SK-N-SH (cell line): ENCODE measurements around the gene RBM20. TPM values are rescaled to one million over a fixed set of nuclear protein-coding genes. Genes with fewer than 3 reads are reported as not detected.

ENCODE experiments used
- CTCF ChIA-PET: fragments of 300-600, 350-600 bp; formaldehyde crosslinking; extraction: SDS; loops from one replicate; lab custom pipeline; 2021; lab: Yijun Ruan, JAX
- POLR2A ChIA-PET: fragments of 350-600 bp; sonication (Branson Sonifier 250); formaldehyde crosslinking; extraction: SDS; loops from one replicate; lab custom pipeline; 2020; ENCODE audit warnings: antibody characterized with exemption, inconsistent platforms; lab: Yijun Ruan, JAX
- DNase-seq: peaks from one replicate; pipeline ENCODE4 v3.0.0; 2012
- H2AFZ ChIP-seq: fragments of 200-600 bp; sonication (generic); 2 replicates; pipeline ENCODE4 v1.8.1; 2016; ENCODE audit warnings: antibody characterized with exemption, mild to moderate bottlenecking, low read depth
- H3F3A ChIP-seq: fragments of 200-600 bp; sonication (generic); replicated peaks from 2 replicates; pipeline ENCODE3; 2016; ENCODE audit warnings: antibody characterized with exemption, mild to moderate bottlenecking; ENCODE audit not compliant: insufficient read depth
- H3K27ac ChIP-seq, 2 experiments: fragments of 200-500 bp in 1 of 2; fragments of 200-600 bp in 1 of 2; sonication (Bioruptor generic) in 1 of 2; sonication (generic), shearing (Covaris generic) in 1 of 2; 2 replicates each; pipeline versions ENCODE4 v1.5.1 to v1.6.1; 2014 to 2016; ENCODE audit warnings: low read depth in 2 of 2, inconsistent platforms in 1 of 2, low read length in 1 of 2, mild to moderate bottlenecking in 1 of 2, mixed read lengths in 1 of 2
- H3K27me3 ChIP-seq: fragments of 200-600 bp; sonication (generic), shearing (Covaris generic); 2 replicates; pipeline ENCODE4 v1.6.1; 2016; ENCODE audit warnings: mixed run types; ENCODE audit not compliant: insufficient read depth
- H3K36me3 ChIP-seq, 2 experiments: fragments of 200-500 bp in 1 of 2; fragments of 200-600 bp in 1 of 2; sonication (Bioruptor generic) in 1 of 2; sonication (generic) in 1 of 2; replicated peaks in 1 of 2; 2 replicates each; pipeline versions ENCODE3 to v1.5.1; 2014 to 2016; ENCODE audit warnings: low read length in 1 of 2, mild to moderate bottlenecking in 1 of 2; ENCODE audit not compliant: insufficient read depth in 2 of 2, control insufficient read depth in 1 of 2
- H3K4me1 ChIP-seq, 2 experiments: fragments of 200-500 bp in 1 of 2; fragments of 200-600 bp in 1 of 2; sonication (Bioruptor generic) in 1 of 2; sonication (generic), shearing (Covaris generic) in 1 of 2; 2 replicates each; pipeline versions ENCODE4 v1.5.1 to v1.6.1; 2014 to 2016; ENCODE audit warnings: low read depth in 1 of 2, low read length in 1 of 2, mixed run types in 1 of 2; ENCODE audit not compliant: insufficient read depth in 2 of 2, control insufficient read depth in 1 of 2
- H3K4me2 ChIP-seq: fragments of 200-600 bp; sonication (generic), shearing (Covaris generic); 2 replicates; pipeline ENCODE4 v1.6.1; 2017; ENCODE audit warnings: mixed run types
- H3K4me3 ChIP-seq, 2 experiments: fragments of 200-500 bp in 1 of 2; fragments of 200-600 bp in 1 of 2; sonication (Bioruptor generic) in 1 of 2; sonication (generic), shearing (Covaris generic) in 1 of 2; 2 replicates each; pipeline versions ENCODE4 v1.5.1 to v1.8.1; 2014 to 2016; ENCODE audit warnings: low read depth in 2 of 2, inconsistent platforms in 1 of 2, low read length in 1 of 2, mild to moderate bottlenecking in 1 of 2, mixed read lengths in 1 of 2, moderate library complexity in 1 of 2
- H3K79me2 ChIP-seq: fragments of 200-600 bp; sonication (generic); 2 replicates; pipeline ENCODE4 v1.8.1; 2017; ENCODE audit warnings: mild to moderate bottlenecking; ENCODE audit not compliant: insufficient read depth
- H3K9ac ChIP-seq: fragments of 200-600 bp; sonication (generic); 2 replicates; pipeline ENCODE4 v1.6.1; 2017; ENCODE audit warnings: mixed run types
- H3K9me2 ChIP-seq: fragments of 200-600 bp; sonication (generic); 2 replicates; pipeline ENCODE4 v1.6.1; 2017; ENCODE audit warnings: mixed run types
- H3K9me3 ChIP-seq: fragments of 200-600 bp; sonication (generic); 2 replicates; pipeline ENCODE4 v1.6.1; 2017; ENCODE audit warnings: mixed run types, mild to moderate bottlenecking, moderate library complexity
- H4K20me1 ChIP-seq: fragments of 200-600 bp; sonication (generic); 2 replicates; pipeline ENCODE4 v1.6.1; 2017; ENCODE audit warnings: mild to moderate bottlenecking, mixed run types; ENCODE audit not compliant: insufficient read depth
- CHD2 ChIP-seq: fragments of 150-350 bp; IDR thresholded peaks from 2 replicates; pipeline ENCODE4 v1.6.1; 2018; ENCODE audit warnings: low read length; ENCODE audit not compliant: partially characterized antibody
- CTCF ChIP-seq: fragments of 200-600 bp; sonication (generic); IDR thresholded peaks from 2 replicates; pipeline ENCODE4 v1.6.1; 2017; ENCODE audit warnings: antibody characterized with exemption, mild to moderate bottlenecking, moderate library complexity
- ELF1 ChIP-seq: IDR thresholded peaks from 2 replicates; pipeline ENCODE4 v1.4.0; 2012
- EZH2phosphoT487 ChIP-seq: fragments of 200-600 bp; sonication (generic); IDR thresholded peaks from 2 replicates; pipeline ENCODE4 v1.6.1; 2017; ENCODE audit warnings: low read depth, mixed run types, mild to moderate bottlenecking, antibody characterized with exemption, moderate library complexity, borderline replicate concordance
- FOSL2 ChIP-seq: IDR thresholded peaks from 2 replicates; pipeline ENCODE4 v1.4.0; 2012; ENCODE audit warnings: low read depth, mild to moderate bottlenecking, moderate library complexity, borderline replicate concordance
- FOXJ3 ChIP-seq: sonication (generic); formaldehyde crosslinking; IDR thresholded peaks from 2 replicates; pipeline ENCODE4 v1.5.1; 2020; ENCODE audit warnings: mild to moderate bottlenecking, missing genetic modification reagents
- GABPA ChIP-seq: IDR thresholded peaks from 2 replicates; pipeline ENCODE4 v1.4.0; 2012; ENCODE audit warnings: low read depth, mild to moderate bottlenecking
- JUND ChIP-seq: IDR thresholded peaks from 2 replicates; pipeline ENCODE4 v1.4.0; 2012
- MEF2A ChIP-seq: IDR thresholded peaks from 2 replicates; pipeline ENCODE4 v1.4.0; 2012; ENCODE audit warnings: low read depth, borderline replicate concordance
- NFIC ChIP-seq: IDR thresholded peaks from 2 replicates; pipeline ENCODE4 v1.4.0; 2012; ENCODE audit warnings: borderline replicate concordance
- PBX3 ChIP-seq: IDR thresholded peaks from 2 replicates; pipeline ENCODE4; 2012
- RCOR1 ChIP-seq: fragments of 150-350 bp; IDR thresholded peaks from 2 replicates; pipeline ENCODE4 v1.6.1; 2017; ENCODE audit warnings: antibody characterized with exemption, low read length
- REST ChIP-seq: IDR thresholded peaks from 2 replicates; pipeline ENCODE4 v1.6.1; 2012; ENCODE audit warnings: mild to moderate bottlenecking, low read depth, low read length, moderate library complexity
- RXRA ChIP-seq: IDR thresholded peaks from 2 replicates; pipeline ENCODE4 v1.4.0; 2012; ENCODE audit warnings: low read depth, mild to moderate bottlenecking, borderline replicate concordance
- SMC3 ChIP-seq: IDR thresholded peaks from 2 replicates; pipeline ENCODE4 v1.6.1; 2012; ENCODE audit warnings: low read depth, low read length, improper control_type of control experiment
- TCF12 ChIP-seq: IDR thresholded peaks from 2 replicates; pipeline ENCODE4 v1.4.0; 2012
- USF1 ChIP-seq: IDR thresholded peaks from 2 replicates; pipeline ENCODE4 v1.4.0; 2012; ENCODE audit warnings: low read depth, borderline replicate concordance
- YY1 ChIP-seq: IDR thresholded peaks from 2 replicates; pipeline ENCODE4 v1.4.0; 2012; ENCODE audit warnings: low read depth, mild to moderate bottlenecking
- WGBS: methylation state at CpG from one replicate; pipeline ENCODE4 v1.1.6; 2017; ENCODE audit warnings: low lambda C conversion rate; 5-methylcytosine and 5-hydroxymethylcytosine counted together
- polyA plus RNA-seq, 3 experiments: library from polyadenylated mRNA; depleted of rRNA; stranded (reverse); fragments of >200 nt; gene quantifications; 2 replicates each; pipeline ENCODE4 v1.2.3, GENCODE V29; 2012

The RBM20 gene
- polyA plus RNA-seq, 1 of the 3 experiments (the other 2 are of a cell fraction) = 0.64 TPM

GRCh38 chr10:110686949-110687348, 42.8 kb downstream of the RBM20 start:
- WGBS = 100% methylated on average over 2 of the region's 2 CpGs
- H3K9me2 ChIP-seq = no peaks in the 10 kb centered on the region
- no peaks in the 10 kb centered on the region for H3K4me1 ChIP-seq
- no peaks in the 10 kb centered on the region for H4K20me1 ChIP-seq
- H3K9ac ChIP-seq = no peak overlapping the region
- no peak for TF ChIP-seq RCOR1
- H3K4me3 ChIP-seq = no peak overlapping the region
- H3K9me3 ChIP-seq = no peaks in the 10 kb centered on the region
- no peak for DNase-seq
- H3K36me3 ChIP-seq = no peaks in the 10 kb centered on the region
- no peaks in the 10 kb centered on the region for H3K27me3 ChIP-seq
- H3K79me2 ChIP-seq = no peaks in the 10 kb centered on the region
- H3F3A ChIP-seq = no peaks in the 10 kb centered on the region
- no peak overlapping the region for H2AFZ ChIP-seq
- H3K4me2 ChIP-seq = no peak overlapping the region
- H3K27ac ChIP-seq = no peak overlapping the region; a peak in 1 of 4 replicates
- CTCF ChIA-PET = interaction anchor here (1.2 to 4.6 kb wide), 4 partner anchors 14 to 78 kb away, joined by 3 to 28 read pairs (median 4); no protein-coding TSS in a partner anchor
- POLR2A ChIA-PET = no interaction called here

GRCh38 chr10:110687400-110687799, 43.3 kb downstream of the RBM20 start:
- 87% methylated on average over 6 of the region's 6 CpGs for WGBS

More at GRCh38 chr10:110687400-110687799, 43.3 kb downstream of the RBM20 start:
- Histone ChIP-seq H3K4me3 (no peak overlapping the region), H3F3A (no peaks in the 10 kb centered on the region), H3K4me2 (no peak overlapping the region), H2AFZ (no peak overlapping the region), H3K36me3 (no peaks in the 10 kb centered on the region), H3K9me2 (no peaks in the 10 kb centered on the region), H3K27ac (no peak overlapping the region), H3K9ac (no peak overlapping the region)
- CTCF ChIA-PET = interaction anchor here (1.2 to 1.8 kb wide), 3 partner anchors 15 to 78 kb away, joined by 3 to 5 read pairs (median 4); no protein-coding TSS in a partner anchor
- DNase-seq = no peak
- TF ChIP-seq USF1 (no peak), GABPA (no peak), ELF1 (no peak), PBX3 (no peak), FOXJ3 (CRISPR knock-in tag) (no peak), MEF2A (no peak), CHD2 (no peak), YY1 (no peak), SMC3 (no peak), TCF12 (no peak), CTCF (no peak), FOSL2 (no peak), REST (no peak), JUND (no peak), NFIC (no peak), EZH2phosphoT487 (no peak), RXRA (no peak)
- TF ChIP-seq, all 33 proteins: peak for 0
- Histone ChIP-seq H4K20me1 (no peaks in the 10 kb centered on the region), H3K79me2 (no peaks in the 10 kb centered on the region), H3K9me3 (no peaks in the 10 kb centered on the region), H3K27me3 (no peaks in the 10 kb centered on the region), H3K4me1 (no peaks in the 10 kb centered on the region)
- POLR2A ChIA-PET = no interaction called here
